RWPE1 (cell line): Measurements from ENCODE around the gene TEAD2.

Experiments used
- CTCF ChIA-PET: fragments of 350-600 bp; sonication (Branson Sonifier 250); formaldehyde crosslinking; extraction: SDS; loops from one replicate; lab custom pipeline; 2021; lab: Yijun Ruan, JAX
- POLR2A ChIA-PET: fragments of 400-600 bp; formaldehyde crosslinking; extraction: SDS; loops from one replicate; lab custom pipeline; 2020; ENCODE audit warnings: antibody characterized with exemption; ENCODE audit not compliant: low non-redundant PET; lab: Yijun Ruan, JAX
- DNase-seq: peaks from one replicate; pipeline ENCODE4 v3.0.0; 2012; ENCODE audit warnings: low spot score
- H3K27ac ChIP-seq: fragments of 450-650 bp; 2 replicates; pipeline ENCODE4 v1.5.1; 2017
- TF ChIP-seq, protein P1 (sequence below): fragments of 450-650 bp; conservative IDR thresholded peaks from 2 replicates; pipeline ENCODE4 v1.5.1; 2017; ENCODE audit warnings: low read depth, mild to moderate bottlenecking

The TEAD2 gene

DNA sequence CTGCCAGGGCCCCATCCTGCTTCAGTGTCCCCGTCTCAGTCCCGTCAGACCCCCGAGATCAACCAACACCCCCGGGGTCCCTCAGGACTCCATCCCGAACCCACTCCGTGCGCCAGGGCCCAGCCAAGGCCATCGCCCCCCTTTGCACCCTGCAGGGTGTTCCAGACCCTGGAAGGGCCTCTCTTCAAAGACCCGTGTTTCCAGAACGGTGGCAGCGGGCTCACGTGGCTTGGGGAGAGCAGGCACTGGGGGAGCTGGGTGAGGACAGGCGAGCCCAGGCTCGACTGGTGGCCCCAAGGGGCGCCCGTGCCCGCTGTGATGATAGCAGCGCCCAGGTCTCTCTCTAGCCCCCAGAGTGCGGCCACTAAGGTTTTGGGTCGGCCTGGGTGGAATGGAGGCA lies 27.2 kb upstream of the TEAD2 start:
- no peak overlapping the region for H3K27ac ChIP-seq
- TF ChIP-seq, protein P1, sequence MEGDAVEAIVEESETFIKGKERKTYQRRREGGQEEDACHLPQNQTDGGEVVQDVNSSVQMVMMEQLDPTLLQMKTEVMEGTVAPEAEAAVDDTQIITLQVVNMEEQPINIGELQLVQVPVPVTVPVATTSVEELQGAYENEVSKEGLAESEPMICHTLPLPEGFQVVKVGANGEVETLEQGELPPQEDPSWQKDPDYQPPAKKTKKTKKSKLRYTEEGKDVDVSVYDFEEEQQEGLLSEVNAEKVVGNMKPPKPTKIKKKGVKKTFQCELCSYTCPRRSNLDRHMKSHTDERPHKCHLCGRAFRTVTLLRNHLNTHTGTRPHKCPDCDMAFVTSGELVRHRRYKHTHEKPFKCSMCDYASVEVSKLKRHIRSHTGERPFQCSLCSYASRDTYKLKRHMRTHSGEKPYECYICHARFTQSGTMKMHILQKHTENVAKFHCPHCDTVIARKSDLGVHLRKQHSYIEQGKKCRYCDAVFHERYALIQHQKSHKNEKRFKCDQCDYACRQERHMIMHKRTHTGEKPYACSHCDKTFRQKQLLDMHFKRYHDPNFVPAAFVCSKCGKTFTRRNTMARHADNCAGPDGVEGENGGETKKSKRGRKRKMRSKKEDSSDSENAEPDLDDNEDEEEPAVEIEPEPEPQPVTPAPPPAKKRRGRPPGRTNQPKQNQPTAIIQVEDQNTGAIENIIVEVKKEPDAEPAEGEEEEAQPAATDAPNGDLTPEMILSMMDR, result no peak
- CTCF ChIA-PET, result interaction anchor here (0.6 kb wide), 1 partner anchor 60 kb away, joined by 3 read pairs; no protein-coding TSS in a partner anchor
- POLR2A ChIA-PET, result no interaction called here
- DNase-seq, result no peak

DNA sequence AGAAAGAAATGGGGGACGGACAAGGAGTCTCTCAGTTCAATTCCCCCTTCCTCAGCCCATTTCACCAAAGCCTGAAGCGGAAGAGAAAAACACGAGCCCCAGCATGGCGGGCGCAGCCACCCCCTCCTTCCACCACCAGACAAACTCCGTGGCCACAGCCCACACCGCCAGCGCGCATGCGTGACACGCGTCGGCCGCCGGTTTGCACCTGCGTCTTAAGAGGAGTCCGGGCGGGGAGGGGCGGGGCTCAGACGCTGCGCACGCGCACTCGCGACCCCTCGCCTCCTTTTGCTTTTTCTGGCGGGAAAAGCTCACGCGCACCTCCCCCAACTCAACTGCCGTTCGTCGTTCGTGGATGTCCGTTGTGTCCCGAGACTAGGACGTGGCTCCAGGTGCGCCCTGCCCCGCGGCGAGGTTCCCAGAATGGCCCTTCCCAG lies 25.7 kb upstream of the TEAD2 start, which contains the start of gene KASH5:
TSS of gene KASH5 (plus strand) at position 314 of the 437 bp plus-strand sequence. CDS start 2,635 bp downstream, outside the sequence.
- TF ChIP-seq, protein P1, result no peak
- H3K27ac ChIP-seq, result peak within 1 kb of the TSS; percentile 18; the same call in 1 of the 2 replicates
- ChIA-PET POLR2A (interaction anchor here (0.6 kb wide), 2 partner anchors 18 to 34 kb away, joined by 3 to 4 read pairs; no protein-coding TSS in a partner anchor), CTCF (interaction anchor here (0.6 kb wide), 1 partner anchor 19 kb away, joined by 3 read pairs; no protein-coding TSS in a partner anchor)
- DNase-seq, result peak; percentile 87

DNA sequence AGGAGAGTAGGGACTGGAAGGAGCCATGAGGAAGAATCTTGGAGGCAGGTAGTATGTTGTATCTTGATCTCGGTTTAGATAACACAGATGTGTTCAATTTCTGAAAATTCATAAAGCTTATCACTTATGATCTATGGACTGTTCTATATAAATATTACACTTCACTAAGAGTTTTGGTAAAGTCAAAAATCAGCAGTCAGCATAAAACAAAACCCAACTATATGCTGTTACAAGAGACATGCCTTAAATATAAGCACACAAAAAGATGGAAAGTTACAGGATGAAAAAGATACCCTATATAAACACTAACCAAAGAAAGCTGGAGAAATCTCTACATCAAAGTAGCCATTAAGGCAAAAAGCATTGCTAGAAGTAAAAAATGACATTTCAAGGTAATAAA lies 21.4 kb upstream of the TEAD2 start:
- ChIA-PET POLR2A (no interaction called here), CTCF (interaction anchor here (1.6 kb wide), 1 partner anchor 8 kb away, joined by 17 read pairs; no protein-coding TSS in a partner anchor)
- TF ChIP-seq, protein P1, result no peak
- no peak overlapping the region for H3K27ac ChIP-seq
- DNase-seq, result no peak

DNA sequence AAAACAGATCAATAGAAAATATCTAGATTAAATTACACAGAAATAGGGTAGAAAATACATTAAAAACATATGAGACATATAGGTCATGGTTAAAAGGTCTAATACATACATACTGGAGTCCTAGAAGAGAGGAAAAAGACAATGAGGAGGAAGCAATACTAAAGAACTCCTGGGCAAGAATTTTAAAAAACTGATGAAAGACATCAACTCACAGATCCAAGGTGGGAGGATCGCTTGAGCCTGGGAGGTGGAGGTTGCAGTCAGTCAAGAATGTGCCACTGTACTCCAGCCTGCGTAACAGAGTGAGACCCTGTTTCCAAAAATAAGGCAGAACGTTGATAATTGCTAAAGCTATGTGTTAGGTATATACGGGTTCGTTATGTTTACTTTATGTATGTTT lies 20.4 kb upstream of the TEAD2 start:
- no peak overlapping the region for H3K27ac ChIP-seq
- ChIA-PET CTCF (interaction anchor here (1.6 kb wide), 1 partner anchor 9 kb away, joined by 17 read pairs; no protein-coding TSS in a partner anchor), POLR2A (no interaction called here)
- TF ChIP-seq, protein P1, result no peak
- DNase-seq, result no peak

DNA sequence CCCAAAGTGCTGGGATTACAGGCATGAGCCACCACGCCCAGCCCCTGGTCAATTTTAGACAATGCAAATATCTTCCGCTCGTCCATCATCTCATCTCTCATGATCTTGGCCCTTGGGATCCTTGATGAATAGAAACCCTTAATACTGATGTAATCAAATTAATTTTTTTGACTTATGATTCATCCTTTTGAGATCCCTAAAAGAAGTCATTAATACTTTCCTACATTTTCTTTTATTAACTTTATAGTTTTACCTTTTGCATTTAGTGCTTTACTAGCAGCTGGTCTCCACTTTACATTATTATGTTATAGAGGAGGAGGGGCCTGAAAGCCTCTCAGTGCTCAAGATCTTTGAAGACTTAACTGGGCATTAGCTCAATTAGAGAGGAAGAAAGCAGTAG lies 18.2 kb upstream of the TEAD2 start:
- TF ChIP-seq, protein P1, result no peak
- no peak overlapping the region for H3K27ac ChIP-seq
- POLR2A ChIA-PET, result no interaction called here
- DNase-seq, result no peak
- CTCF ChIA-PET, result no interaction called here

DNA sequence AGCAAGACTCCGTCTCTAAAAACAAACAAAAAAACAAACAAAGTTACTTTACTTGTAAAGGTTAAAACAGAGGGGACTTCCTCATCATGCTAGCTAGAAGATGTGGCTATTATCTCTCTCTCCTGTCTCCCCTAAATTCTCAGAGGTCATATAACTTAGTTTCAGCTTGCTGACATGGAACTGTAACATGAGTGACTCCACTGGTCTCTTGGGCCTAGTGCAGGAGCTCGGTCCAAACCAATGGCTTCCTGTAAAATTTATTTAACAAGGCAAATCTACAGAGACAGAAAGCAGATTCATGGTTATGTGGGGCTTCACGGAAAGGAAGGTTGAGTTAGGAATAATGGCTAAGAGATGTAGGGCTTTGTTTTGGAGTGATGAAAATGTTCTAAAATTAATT lies 16.3 kb upstream of the TEAD2 start:
- TF ChIP-seq, protein P1, result no peak
- no peak overlapping the region for H3K27ac ChIP-seq
- POLR2A ChIA-PET, result no interaction called here
- CTCF ChIA-PET, result interaction anchor here (0.6 kb wide), 1 partner anchor 921 kb away, joined by 3 read pairs; no protein-coding TSS in a partner anchor
- no peak for DNase-seq
